B cell (primary cell): ENCODE data around the gene RNPEPL1. TPM values are rescaled to one million over a fixed set of nuclear protein-coding genes. Genes with fewer than 3 reads are reported as not detected.

Experiments
- ATAC-seq: fragments of 200-7000 bp; cut with Tn5 transposase; one replicate; pipeline ENCODE4 v1.10.0; 2021; ENCODE audit warnings: low read depth, mild to moderate bottlenecking, moderate number of reproducible peaks, moderate library complexity
- CTCF ChIA-PET: fragments of 350-600 bp; sonication (Branson Sonifier 250); formaldehyde crosslinking; loops from one replicate; lab custom pipeline; 2021; ENCODE audit warnings: antibody characterized with exemption, inconsistent platforms; lab: Charles Lee
- POLR2A ChIA-PET: fragments of 350-600 bp; sonication (Branson Sonifier 250); formaldehyde crosslinking; loops from one replicate; lab custom pipeline; 2021; ENCODE audit warnings: antibody characterized with exemption; lab: Charles Lee
- DNase-seq: peaks from one replicate; pipeline ENCODE4 v3.0.0; 2013
- H2AFZ ChIP-seq: 2 replicates; pipeline ENCODE4 v1.6.1; 2012; ENCODE audit warnings: mild to moderate bottlenecking, low read depth, low read length; ENCODE audit not compliant: insufficient read depth, poor library complexity, severe bottlenecking
- H3K27ac ChIP-seq, 2 donors: 1 replicate in 1 of 2; 2 replicates in 1 of 2; pipeline ENCODE4 v1.5.1; 2012 to 2013; ENCODE audit warnings: low read length in 2 of 2, mild to moderate bottlenecking in 2 of 2, moderate library complexity in 1 of 2
- H3K27me3 ChIP-seq, 4 experiments: fragments of 200-600 bp in 1 of 4; sonication (generic) in 1 of 4; replicated peaks in 1 of 4; 1 replicate in 2 of 4; 2 replicates in 2 of 4; pipeline versions ENCODE4 v1.6.1 to v1.7.0; 2013 to 2016; ENCODE audit warnings: low read length in 3 of 4, mild to moderate bottlenecking in 2 of 4, mixed read lengths in 1 of 4, moderate library complexity in 1 of 4; ENCODE audit not compliant: insufficient read depth in 4 of 4, control insufficient read depth in 3 of 4; ENCODE audit errors: control extremely low read depth in 1 of 4
- H3K36me3 ChIP-seq, 2 experiments: replicated peaks in 1 of 2; 1 replicate in 1 of 2; 2 replicates in 1 of 2; pipeline versions ENCODE4 v1.6.1 to v1.7.1; 2013; ENCODE audit warnings: low read length in 1 of 2; ENCODE audit not compliant: insufficient read depth in 2 of 2, control insufficient read depth in 1 of 2; ENCODE audit errors: control extremely low read depth in 1 of 2, extremely low read depth in 1 of 2
- H3K4me1 ChIP-seq, 2 donors: fragments of 200-600 bp in 1 of 2; sonication (generic) in 1 of 2; 1 replicate in 1 of 2; 2 replicates in 1 of 2; pipeline versions ENCODE4 v1.5.1 to v1.6.1; 2013 to 2017; ENCODE audit warnings: low read length in 2 of 2; ENCODE audit not compliant: control insufficient read depth in 2 of 2, insufficient read depth in 2 of 2
- H3K4me2 ChIP-seq: replicated peaks from 2 replicates; pipeline ENCODE3; 2012; ENCODE audit warnings: mild to moderate bottlenecking, low read depth, low read length; ENCODE audit not compliant: poor library complexity, severe bottlenecking
- H3K4me3 ChIP-seq, 5 experiments: fragments of 200-600 bp in 1 of 5; sonication (generic) in 1 of 5; 1 replicate in 3 of 5; 2 replicates in 2 of 5; pipeline versions ENCODE4 v1.5.1 to v1.7.0; 2011 to 2016; ENCODE audit warnings: low read length in 4 of 5, mild to moderate bottlenecking in 4 of 5, low read depth in 2 of 5, control low read depth in 1 of 5, moderate library complexity in 1 of 5; ENCODE audit not compliant: insufficient read depth in 1 of 5; ENCODE audit errors: control extremely low read depth in 1 of 5, extremely low read depth in 1 of 5
- H3K79me2 ChIP-seq: fragments of 200-600 bp; sonication (generic); one replicate; pipeline ENCODE4 v1.6.0; 2016; ENCODE audit warnings: low read length; ENCODE audit not compliant: control insufficient read depth, insufficient read depth
- H3K9ac ChIP-seq: fragments of 200-600 bp; sonication (generic); 2 replicates; pipeline ENCODE4 v1.6.1; 2017; ENCODE audit warnings: mild to moderate bottlenecking, low read length, moderate library complexity
- H3K9me3 ChIP-seq, 3 donors: one replicate each; pipeline versions ENCODE4 v1.6.1 to v1.7.1; 2013; ENCODE audit warnings: low read length in 2 of 3; ENCODE audit not compliant: control insufficient read depth in 2 of 3, insufficient read depth in 1 of 3; ENCODE audit errors: control extremely low read depth in 1 of 3
- H4K20me1 ChIP-seq: 2 replicates; pipeline ENCODE4 v1.6.0; 2012; ENCODE audit warnings: mild to moderate bottlenecking, low read length; ENCODE audit not compliant: insufficient read depth, control insufficient read depth, poor library complexity, severe bottlenecking
- H3K27ac Mint-ChIP-seq: one replicate; pipeline ENCODE4 v1.8.0; 2021; ENCODE audit warnings: mixed read lengths
- H3K27me3 Mint-ChIP-seq: one replicate; pipeline ENCODE4 v1.8.0; 2021; ENCODE audit warnings: mixed read lengths
- H3K4me1 Mint-ChIP-seq: one replicate; pipeline ENCODE4 v1.8.0; 2021; ENCODE audit warnings: mixed read lengths
- H3K4me3 Mint-ChIP-seq: one replicate; pipeline ENCODE4 v1.8.0; 2021; ENCODE audit warnings: mixed read lengths
- H3K9me3 Mint-ChIP-seq: one replicate; pipeline ENCODE4 v1.8.0; 2022; ENCODE audit warnings: mixed read lengths; ENCODE audit not compliant: insufficient read depth
- CTCF ChIP-seq: fragments of 200-600 bp; IDR thresholded peaks from one replicate; pipeline ENCODE4 v1.8.0; 2022; ENCODE audit warnings: antibody characterized with exemption, mild to moderate bottlenecking
- EZH2 ChIP-seq: IDR thresholded peaks from 2 replicates; pipeline ENCODE4 v1.6.1; 2012; ENCODE audit warnings: borderline replicate concordance, low read depth, mild to moderate bottlenecking, moderate library complexity, low read length; ENCODE audit not compliant: insufficient read depth, poor library complexity, severe bottlenecking
- WGBS: methylation state at CpG from one replicate; pipeline ENCODE4 v1.1.5; 2013; ENCODE audit warnings: missing lambda C conversion rate; ENCODE audit not compliant: insufficient coverage; 5-methylcytosine and 5-hydroxymethylcytosine counted together
- intact Hi-C: fragments of 100-400 bp; cut with micrococcal nuclease; formaldehyde crosslinking; loops from one replicate; pipeline ENCODE4 v1.10.0; 2022
- polyA plus RNA-seq: library from polyadenylated mRNA; depleted of rRNA; stranded (reverse); fragments of >200 nt; gene quantifications from 2 replicates; pipeline ENCODE4 v1.2.3, GENCODE V29; 2012
- total RNA-seq, 2 donors: library from RNA; stranded (reverse); fragments of 120-200 nt in 1 of 2; gene quantifications; 1 replicate in 1 of 2; 2 replicates in 1 of 2; pipeline versions ENCODE4 v1.2.3 to v1.2.4, GENCODE V29; 2013 to 2022

Gene RNPEPL1
- total and polyA plus RNA-seq, 2 donors (not counting 1 experiment from before 2014, with no cell fraction given), result 103 to 109 TPM

- peak overlapping the region; percentile 98 for H2AFZ ChIP-seq
- H3K27me3 ChIP-seq, result no peaks in the 10 kb centered on the region
- peak overlapping the region; percentile 94 for H3K4me2 ChIP-seq
- peaks cover 32 to 40% of the 10 kb centered on the region in 2 donors for H3K4me1 ChIP-seq
- H3K4me1 Mint-ChIP-seq, result peaks cover 54% of the 10 kb centered on the region
- TF ChIP-seq CTCF (no peak), EZH2 (no peak)
- ATAC-seq, result no peak
- H3K4me3 Mint-ChIP-seq, result peak overlapping the region; percentile 91
- H4K20me1 ChIP-seq, result peaks cover 78% of the 10 kb centered on the region
- peak overlapping the region; percentile 95 to 97 for H3K27ac ChIP-seq
- no peaks in the 10 kb centered on the region for H3K9me3 Mint-ChIP-seq
- ChIA-PET CTCF (interaction anchor here (1.3 to 7.2 kb wide), 7 partner anchors 9 to 73 kb away, joined by 3 to 126 read pairs (median 12); partner anchors contain the start of genes ANKMY1, DUSP28 and RNPEPL1), POLR2A (interaction anchor here (0.8 to 3.7 kb wide), 8 partner anchors 17 to 730 kb away, joined by 3 to 97 read pairs (median 8); partner anchors contain the start of genes DUSP28, HDLBP, NDUFA10 and RNPEPL1)
- peak overlapping the region; percentile 91 for H3K9ac ChIP-seq
- H3K9me3 ChIP-seq, result peaks cover 0 to 5% (median 0%) of the 10 kb centered on the region in 3 donors
- intact Hi-C loops, result loop anchor here (1.0 to 2.0 kb wide), 5 partner anchors 19 to 923 kb away; partner anchors contain the start of genes COPS9 and STK25
- peaks cover 0 to 7% of the 10 kb centered on the region in 2 experiments for H3K36me3 ChIP-seq
- H3K4me3 ChIP-seq, result peak overlapping the region; percentile 62 to 93 (median 89)
- no peaks in the 10 kb centered on the region for H3K27me3 Mint-ChIP-seq
- H3K27ac Mint-ChIP-seq, result peak overlapping the region; percentile 94
- WGBS, result 5% methylated on average over 20 of the region's 20 CpGs
- DNase-seq, result no peak
- peaks cover 94% of the 10 kb centered on the region for H3K79me2 ChIP-seq
Observed at GRCh38 chr2:240585681-240586197, 17.5 kb downstream of the RNPEPL1 start.
